Endothelial cell of umbilical vein (primary cell): ENCODE measurements around the gene MSI1. TPM values are rescaled to one million over a fixed set of nuclear protein-coding genes. Genes with fewer than 3 reads are reported as not detected.

Experiments used
- BruUV-seq: library from RNA; stranded (reverse); fragments of 400-500 nt; replicated peaks from 2 replicates; lab custom pipeline; 2021; lab: Mats Ljungman, UMichigan
- CTCF ChIA-PET: fragments of 300-600, 350-600 bp; sonication (Branson Sonifier 250); formaldehyde crosslinking; loops from one replicate; lab custom pipeline; 2021; ENCODE audit warnings: antibody characterized with exemption, inconsistent platforms; lab: Charles Lee
- POLR2A ChIA-PET: fragments of 300-600, 350-600 bp; sonication (Branson Sonifier 250); formaldehyde crosslinking; loops from one replicate; lab custom pipeline; 2021; ENCODE audit warnings: antibody characterized with exemption, inconsistent platforms; lab: Charles Lee
- DNase-seq: peaks from one replicate; pipeline ENCODE4 v3.0.0-alpha.2; 2011; ENCODE audit warnings: low read depth, low spot score
- FAIRE-seq: peaks from 2 replicates; lab custom pipeline; 2011; peaks lifted over from hg19 to GRCh38; lab: Jason Lieb, UNC
- H2AFZ ChIP-seq: 2 replicates; pipeline ENCODE4 v1.6.0; 2012; ENCODE audit warnings: low read depth, low read length, control low read depth, inconsistent platforms
- H3K27ac ChIP-seq: 2 replicates; pipeline ENCODE4 v1.5.1; 2011; ENCODE audit warnings: low read depth, mild to moderate bottlenecking, control low read depth, low read length, moderate library complexity; ENCODE audit not compliant: insufficient read depth
- H3K27me3 ChIP-seq, 2 experiments: 2 replicates each; pipeline versions ENCODE4 v1.6.0 to v1.6.1; 2011; ENCODE audit warnings: low read length in 2 of 2, mixed read lengths in 1 of 2; ENCODE audit not compliant: control insufficient read depth in 2 of 2, insufficient read depth in 2 of 2
- H3K36me3 ChIP-seq, 2 experiments: 2 replicates in 1 of 2; 3 replicates in 1 of 2; pipeline ENCODE4 v1.5.1; 2011; ENCODE audit warnings: low read length in 2 of 2, mild to moderate bottlenecking in 1 of 2, moderate library complexity in 1 of 2; ENCODE audit not compliant: control insufficient read depth in 2 of 2, insufficient read depth in 2 of 2; ENCODE audit errors: extremely low read depth in 1 of 2
- H3K4me1 ChIP-seq: 3 replicates; pipeline ENCODE4 v1.5.1; 2011; ENCODE audit warnings: mild to moderate bottlenecking, low read length; ENCODE audit not compliant: control insufficient read depth, insufficient read depth; ENCODE audit errors: extremely low read depth
- H3K4me2 ChIP-seq: 2 replicates; pipeline ENCODE4 v1.6.1; 2011; ENCODE audit warnings: low read length, control low read depth, mixed read lengths; ENCODE audit not compliant: insufficient read depth
- H3K4me3 ChIP-seq, 3 experiments: fragments of 200-600 bp in 1 of 3; sonication (generic), shearing (Covaris generic) in 1 of 3; replicated peaks in 1 of 3; 2 replicates each; pipeline ENCODE4 v1.5.1; 2011 to 2016; ENCODE audit warnings: control low read depth in 3 of 3, low read length in 3 of 3, mild to moderate bottlenecking in 2 of 3, inconsistent platforms in 1 of 3, low read depth in 1 of 3, moderate library complexity in 1 of 3; ENCODE audit not compliant: insufficient read depth in 1 of 3
- H3K79me2 ChIP-seq: 2 replicates; pipeline ENCODE4 v1.6.0; 2012; ENCODE audit warnings: low read length, inconsistent platforms; ENCODE audit not compliant: control insufficient read depth, insufficient read depth
- H3K9ac ChIP-seq: replicated peaks from 2 replicates; pipeline ENCODE3; 2011; ENCODE audit warnings: low read length, control low read depth; ENCODE audit not compliant: insufficient read depth; ENCODE audit errors: extremely low read depth
- H3K9me1 ChIP-seq: replicated peaks from 3 replicates; pipeline ENCODE4 v1.6.0; 2011; ENCODE audit warnings: mild to moderate bottlenecking, low read length; ENCODE audit not compliant: control insufficient read depth, insufficient read depth; ENCODE audit errors: extremely low read depth
- H3K9me3 ChIP-seq: replicated peaks from 2 replicates; pipeline ENCODE4 v1.5.1; 2012; ENCODE audit warnings: low read length, inconsistent platforms; ENCODE audit not compliant: control insufficient read depth, insufficient read depth
- H4K20me1 ChIP-seq: replicated peaks from 2 replicates; pipeline ENCODE3; 2011; ENCODE audit warnings: mild to moderate bottlenecking, low read length; ENCODE audit not compliant: control insufficient read depth, insufficient read depth; ENCODE audit errors: extremely low read depth
- CTCF ChIP-seq, 2 donors: IDR thresholded peaks; 1 replicate in 1 of 2; 2 replicates in 1 of 2; pipeline ENCODE4 v1.5.1; 2011; ENCODE audit warnings: low read length in 2 of 2, mild to moderate bottlenecking in 2 of 2, moderate library complexity in 2 of 2, control low read depth in 1 of 2, inconsistent platforms in 1 of 2, low read depth in 1 of 2; ENCODE audit not compliant: insufficient read depth in 1 of 2; ENCODE audit errors: extremely low read depth in 1 of 2
- EZH2 ChIP-seq: IDR thresholded peaks from 2 replicates; pipeline ENCODE4 v1.6.1; 2012; ENCODE audit warnings: borderline replicate concordance, low read depth, mild to moderate bottlenecking, moderate library complexity, low read length, inconsistent platforms; ENCODE audit not compliant: severe bottlenecking
- FOS ChIP-seq: IDR thresholded peaks from 2 replicates; pipeline ENCODE4 v1.6.1; 2011; ENCODE audit warnings: mild to moderate bottlenecking, low read length, moderate library complexity, borderline replicate concordance; ENCODE audit not compliant: insufficient read depth
- GATA2 ChIP-seq: IDR thresholded peaks from 2 replicates; pipeline ENCODE4 v1.7.0; 2011; ENCODE audit warnings: low read depth, mild to moderate bottlenecking, moderate library complexity, mixed read lengths, low read length; ENCODE audit not compliant: insufficient read length, insufficient read depth
- JUN ChIP-seq: IDR thresholded peaks from 2 replicates; pipeline ENCODE4 v1.6.1; 2011; ENCODE audit warnings: borderline replicate concordance, low read depth; ENCODE audit not compliant: insufficient read length, insufficient read depth
- MYC ChIP-seq: IDR thresholded peaks from one replicate; pipeline ENCODE4 v1.6.1; 2011; ENCODE audit warnings: mild to moderate bottlenecking, low read depth, low read length
- POLR2A ChIP-seq: IDR thresholded peaks from 2 replicates; pipeline ENCODE4 v1.6.1; 2012; ENCODE audit warnings: low read depth, mild to moderate bottlenecking, control low read depth, low read length
- POLR2AphosphoS5 ChIP-seq: IDR thresholded peaks from 2 replicates; pipeline ENCODE4 v1.6.1; 2012; ENCODE audit warnings: low read depth, mild to moderate bottlenecking, control low read depth, low read length, moderate library complexity; ENCODE audit not compliant: insufficient read depth
- dilution Hi-C: fragments of 300-500 bp; cut with MboI; formaldehyde crosslinking; loops from one replicate; pipeline ENCODE4 v1.15.0; 2019; ENCODE audit warnings: low sequenced_read_pairs; ENCODE audit not compliant: extremely low pct_ligation_motif_present
- intact Hi-C: fragments of 100-400 bp; cut with micrococcal nuclease; formaldehyde crosslinking; loops from one replicate; pipeline ENCODE4 v1.10.0; 2022
- polyA plus RNA-seq, 4 experiments: library from polyadenylated mRNA; depleted of rRNA in 3 of 4; stranded (reverse) in 3 of 4; unstranded in 1 of 4; fragments of >200 nt; gene quantifications; 2 replicates each; pipeline versions ENCODE4 v1.2.1 to v1.2.3, GENCODE V29; 2011 to 2012; ENCODE audit warnings: missing spikeins in 1 of 4
- total RNA-seq: library from RNA; stranded (reverse); gene quantifications from 2 replicates; pipeline ENCODE4 v1.2.3, GENCODE V29; 2021
- TF ChIP-seq, protein P1 (sequence below): IDR thresholded peaks from 2 replicates; pipeline ENCODE4 v1.6.1; 2011; ENCODE audit not compliant: insufficient read depth, insufficient read length

MSI1 gene
- total and polyA plus RNA-seq, 2 donors (not counting 3 experiments of a cell fraction or from before 2014, with no cell fraction given): 0.01 TPM; not detected in 1

DNA sequence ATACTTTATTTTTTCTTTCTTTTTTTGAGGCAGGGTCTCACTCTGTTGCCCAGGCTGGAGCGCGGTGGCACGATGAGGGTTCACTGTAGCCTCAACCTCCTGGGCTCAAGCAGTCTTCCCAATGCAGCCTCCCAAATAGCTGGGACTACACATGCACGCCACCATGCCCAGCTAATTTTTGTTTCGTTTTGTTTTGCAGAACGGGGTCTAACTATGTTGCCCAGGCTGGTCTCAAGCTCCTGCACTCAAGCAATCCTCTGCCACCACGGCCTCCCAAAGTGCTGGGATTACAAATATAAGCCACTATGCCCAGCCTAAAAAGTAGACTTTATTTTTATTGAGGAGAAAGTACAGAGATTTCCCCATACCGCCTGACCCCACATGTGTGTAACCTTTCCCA, 4.7 kb upstream of the MSI1 start:
- TF ChIP-seq JUN: no peak
- TF ChIP-seq MYC: no peak
- TF ChIP-seq CTCF (IDR thresholded peaks at IDR 0.05; ENCODE audit: extremely low read depth in 1 of 2, insufficient read depth in 1 of 2, low read depth in 1 of 2, low read length in 2 of 2): no peak
- TF ChIP-seq POLR2A: no peak
- TF ChIP-seq POLR2AphosphoS5: no peak
- TF ChIP-seq EZH2: no peak
- TF ChIP-seq FOS: no peak
- TF ChIP-seq GATA2: no peak
- TF ChIP-seq, protein P1, sequence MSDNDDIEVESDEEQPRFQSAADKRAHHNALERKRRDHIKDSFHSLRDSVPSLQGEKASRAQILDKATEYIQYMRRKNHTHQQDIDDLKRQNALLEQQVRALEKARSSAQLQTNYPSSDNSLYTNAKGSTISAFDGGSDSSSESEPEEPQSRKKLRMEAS: no peak
- FAIRE-seq (no peak), DNase-seq (no peak)
- ChIA-PET CTCF (no interaction called here), POLR2A (no interaction called here)
- no peaks in the 10 kb centered on the region for H3K36me3 ChIP-seq
- no peaks in the 10 kb centered on the region for H4K20me1 ChIP-seq
- no peak overlapping the region for H3K4me3 ChIP-seq
- no TSS peak for BruUV-seq
- H2AFZ ChIP-seq: no peak overlapping the region
- H3K4me2 ChIP-seq: no peak overlapping the region
- dilution Hi-C loops (no loop called here), intact Hi-C loops (no loop called here)
- H3K9ac ChIP-seq: no peak overlapping the region
- H3K27ac ChIP-seq: no peak overlapping the region
- H3K9me1 ChIP-seq: no peaks in the 10 kb centered on the region
- H3K9me3 ChIP-seq: no peaks in the 10 kb centered on the region
- no peaks in the 10 kb centered on the region for H3K4me1 ChIP-seq
- no peaks in the 10 kb centered on the region for H3K79me2 ChIP-seq
- H3K27me3 ChIP-seq: peaks cover 49 to 53% of the 10 kb centered on the region in 2 experiments
